Measurements from ENCODE around the gene ATF7IP2.

- TF ChIP-seq TAF1 (IDR thresholded peaks at IDR 0.05; ENCODE audit: borderline replicate concordance, low read depth, low read length) (no peak), POLR2A (IDR thresholded peaks at IDR 0.05; ENCODE audit: low read depth, low read length) (no peak)
These were observed 28.7 kb upstream of the ATF7IP2 start for GRCh38 chr16:10356870-10357842.

Measured in GM12892 (cell line).